H9 (cell line): ENCODE data around the gene KRTAP5-7. TPM values are rescaled to one million over a fixed set of nuclear protein-coding genes. Genes with fewer than 3 reads are reported as not detected.

Source experiments
- DNase-seq: peaks from one replicate; pipeline ENCODE4 v3.0.0-alpha.2; 2017
- H2AFZ ChIP-seq: one replicate; pipeline ENCODE4 v1.6.1; 2013; ENCODE audit warnings: mild to moderate bottlenecking, low read length, control low read depth, moderate library complexity
- H2AK5ac ChIP-seq: 2 replicates; pipeline ENCODE4 v1.6.1; 2013; ENCODE audit warnings: low read length, control low read depth, mixed read lengths; ENCODE audit not compliant: insufficient read length
- H2BK120ac ChIP-seq: one replicate; pipeline ENCODE4 v1.6.1; 2013; ENCODE audit warnings: low read depth, mild to moderate bottlenecking, low read length, control low read depth, inconsistent platforms; ENCODE audit not compliant: poor library complexity, severe bottlenecking
- H2BK12ac ChIP-seq: 2 replicates; pipeline ENCODE4 v1.6.1; 2013; ENCODE audit warnings: low read length, control low read depth, mixed read lengths, low read depth; ENCODE audit not compliant: insufficient read length
- H2BK15ac ChIP-seq: 2 replicates; pipeline ENCODE4 v1.6.1; 2013; ENCODE audit warnings: low read depth, low read length, control low read depth
- H2BK20ac ChIP-seq: one replicate; pipeline ENCODE4 v1.6.1; 2013; ENCODE audit warnings: low read depth, mild to moderate bottlenecking, low read length, control low read depth, inconsistent platforms; ENCODE audit not compliant: poor library complexity, severe bottlenecking
- H2BK5ac ChIP-seq: 2 replicates; pipeline ENCODE4 v1.6.1; 2013; ENCODE audit warnings: low read length, control low read depth, mixed read lengths; ENCODE audit not compliant: insufficient read length
- H3K14ac ChIP-seq: 2 replicates; pipeline ENCODE4 v1.6.1; 2013; ENCODE audit warnings: low read length, control low read depth; ENCODE audit not compliant: insufficient read depth
- H3K18ac ChIP-seq: 2 replicates; pipeline ENCODE4 v1.6.1; 2013; ENCODE audit warnings: low read depth, mild to moderate bottlenecking, mixed read lengths, low read length, control low read depth; ENCODE audit not compliant: insufficient read length
- H3K23ac ChIP-seq: 2 replicates; pipeline ENCODE4 v1.6.1; 2013; ENCODE audit warnings: low read length, control low read depth, mixed read lengths, low read depth; ENCODE audit not compliant: insufficient read length
- H3K23me2 ChIP-seq: 2 replicates; pipeline ENCODE4 v1.6.1; 2013; ENCODE audit warnings: low read depth, mild to moderate bottlenecking, mixed read lengths, low read length, control low read depth; ENCODE audit not compliant: insufficient read length, poor library complexity, severe bottlenecking
- H3K27ac ChIP-seq: 2 replicates; pipeline ENCODE4 v1.5.1; 2013; ENCODE audit warnings: low read length, control low read depth, mixed read lengths, low read depth; ENCODE audit not compliant: insufficient read length
- H3K27me3 ChIP-seq: 2 replicates; pipeline ENCODE4 v1.6.1; 2013; ENCODE audit warnings: low read length, control low read depth, inconsistent platforms; ENCODE audit not compliant: insufficient read depth
- H3K4ac ChIP-seq: 2 replicates; pipeline ENCODE4 v1.6.1; 2013; ENCODE audit warnings: low read depth, mild to moderate bottlenecking, control low read depth, inconsistent platforms, low read length, moderate library complexity
- H3K4me1 ChIP-seq: 2 replicates; pipeline ENCODE4 v1.6.1; 2013; ENCODE audit warnings: low read length, control low read depth, inconsistent platforms; ENCODE audit not compliant: insufficient read depth
- H3K4me2 ChIP-seq: 2 replicates; pipeline ENCODE4 v1.6.1; 2013; ENCODE audit warnings: low read length, control low read depth, mixed read lengths; ENCODE audit not compliant: insufficient read length, insufficient read depth
- H3K56ac ChIP-seq: 2 replicates; pipeline ENCODE4 v1.6.1; 2013; ENCODE audit warnings: low read depth, mild to moderate bottlenecking, mixed read lengths, low read length, control low read depth; ENCODE audit not compliant: insufficient read length
- H3K79me1 ChIP-seq: 2 replicates; pipeline ENCODE4 v1.6.1; 2013; ENCODE audit warnings: low read depth, mild to moderate bottlenecking, moderate library complexity, low read length, control low read depth, inconsistent platforms; ENCODE audit not compliant: insufficient read depth, poor library complexity, severe bottlenecking
- H3K79me2 ChIP-seq: 2 replicates; pipeline ENCODE4 v1.6.1; 2013; ENCODE audit warnings: low read length, control low read depth, inconsistent platforms; ENCODE audit not compliant: insufficient read depth
- H3K9ac ChIP-seq: 2 replicates; pipeline ENCODE4 v1.6.1; 2013; ENCODE audit warnings: low read length, control low read depth, mixed read lengths; ENCODE audit not compliant: insufficient read length; ENCODE audit errors: extremely low read depth
- H3K9me3 ChIP-seq: one replicate; pipeline ENCODE4 v1.6.1; 2013; ENCODE audit warnings: low read depth, low read length, inconsistent platforms; ENCODE audit not compliant: control insufficient read depth
- H3T11ph ChIP-seq: one replicate; pipeline ENCODE4 v1.6.1; 2013; ENCODE audit warnings: mild to moderate bottlenecking, low read length, control low read depth, inconsistent platforms
- H4K20me1 ChIP-seq: one replicate; pipeline ENCODE4 v1.6.1; 2013; ENCODE audit not compliant: control insufficient read depth, insufficient read length, insufficient read depth
- H4K5ac ChIP-seq: 2 replicates; pipeline ENCODE4 v1.6.1; 2013; ENCODE audit warnings: low read depth, mild to moderate bottlenecking, mixed read lengths, low read length, control low read depth; ENCODE audit not compliant: insufficient read length
- H4K8ac ChIP-seq: replicated peaks from 2 replicates; pipeline ENCODE4 v1.6.1; 2013; ENCODE audit warnings: low read length, control low read depth, mixed read lengths, low read depth; ENCODE audit not compliant: insufficient read length
- H4K91ac ChIP-seq: 2 replicates; pipeline ENCODE4 v1.6.1; 2013; ENCODE audit warnings: low read depth, mild to moderate bottlenecking, moderate library complexity, mixed read lengths, low read length, control low read depth; ENCODE audit not compliant: insufficient read length
- H3K27ac Mint-ChIP-seq, 3 experiments: 2 replicates in 2 of 3; 3 replicates in 1 of 3; pipeline ENCODE4 v1.8.0; 2020 to 2021; ENCODE audit warnings: mixed read lengths in 3 of 3, mild to moderate bottlenecking in 1 of 3, moderate library complexity in 1 of 3
- H3K27me3 Mint-ChIP-seq: 2 replicates; pipeline ENCODE4 v1.8.0; 2021; ENCODE audit warnings: low read depth, mild to moderate bottlenecking, moderate library complexity, mixed read lengths
- H3K36me3 Mint-ChIP-seq, 3 experiments: 2 replicates in 2 of 3; 3 replicates in 1 of 3; pipeline ENCODE4 v1.8.0; 2020 to 2021; ENCODE audit warnings: low read depth in 3 of 3, mixed read lengths in 3 of 3; ENCODE audit not compliant: insufficient read depth in 1 of 3
- H3K4me1 Mint-ChIP-seq, 2 experiments: 2 replicates each; pipeline ENCODE4 v1.8.0; 2020; ENCODE audit warnings: mixed read lengths in 2 of 2
- H3K4me3 Mint-ChIP-seq, 2 experiments: 2 replicates in 1 of 2; 3 replicates in 1 of 2; pipeline ENCODE4 v1.8.0; 2020 to 2021; ENCODE audit warnings: mild to moderate bottlenecking in 2 of 2, mixed read lengths in 2 of 2, moderate library complexity in 1 of 2
- H3K9me3 Mint-ChIP-seq, 2 experiments: 2 replicates in 1 of 2; 3 replicates in 1 of 2; pipeline ENCODE4 v1.8.0; 2020; ENCODE audit warnings: mild to moderate bottlenecking in 2 of 2, mixed read lengths in 2 of 2, moderate library complexity in 1 of 2
- CTCF ChIP-seq: fragments of 200-600 bp; sonication (generic); conservative IDR thresholded peaks from 3 replicates; pipeline ENCODE4 v1.8.0; 2021; ENCODE audit warnings: antibody characterized with exemption, mild to moderate bottlenecking
- WGBS: extraction: QIAGEN DNeasy Blood & Tissue Kit; methylation state at CpG from one replicate; pipeline ENCODE4 v1.1.7; 2013; ENCODE audit warnings: missing lambda C conversion rate, low lambda C conversion rate, mixed read lengths; ENCODE audit not compliant: insufficient read length; ENCODE audit errors: extremely low coverage; 5-methylcytosine and 5-hydroxymethylcytosine counted together
- total RNA-seq: library from RNA; stranded (reverse); gene quantifications from 2 replicates; pipeline ENCODE4 v1.2.1, GENCODE V29; 2021

Gene KRTAP5-7
- total RNA-seq, 1 experiment from 2014 or later, result not detected

DNA sequence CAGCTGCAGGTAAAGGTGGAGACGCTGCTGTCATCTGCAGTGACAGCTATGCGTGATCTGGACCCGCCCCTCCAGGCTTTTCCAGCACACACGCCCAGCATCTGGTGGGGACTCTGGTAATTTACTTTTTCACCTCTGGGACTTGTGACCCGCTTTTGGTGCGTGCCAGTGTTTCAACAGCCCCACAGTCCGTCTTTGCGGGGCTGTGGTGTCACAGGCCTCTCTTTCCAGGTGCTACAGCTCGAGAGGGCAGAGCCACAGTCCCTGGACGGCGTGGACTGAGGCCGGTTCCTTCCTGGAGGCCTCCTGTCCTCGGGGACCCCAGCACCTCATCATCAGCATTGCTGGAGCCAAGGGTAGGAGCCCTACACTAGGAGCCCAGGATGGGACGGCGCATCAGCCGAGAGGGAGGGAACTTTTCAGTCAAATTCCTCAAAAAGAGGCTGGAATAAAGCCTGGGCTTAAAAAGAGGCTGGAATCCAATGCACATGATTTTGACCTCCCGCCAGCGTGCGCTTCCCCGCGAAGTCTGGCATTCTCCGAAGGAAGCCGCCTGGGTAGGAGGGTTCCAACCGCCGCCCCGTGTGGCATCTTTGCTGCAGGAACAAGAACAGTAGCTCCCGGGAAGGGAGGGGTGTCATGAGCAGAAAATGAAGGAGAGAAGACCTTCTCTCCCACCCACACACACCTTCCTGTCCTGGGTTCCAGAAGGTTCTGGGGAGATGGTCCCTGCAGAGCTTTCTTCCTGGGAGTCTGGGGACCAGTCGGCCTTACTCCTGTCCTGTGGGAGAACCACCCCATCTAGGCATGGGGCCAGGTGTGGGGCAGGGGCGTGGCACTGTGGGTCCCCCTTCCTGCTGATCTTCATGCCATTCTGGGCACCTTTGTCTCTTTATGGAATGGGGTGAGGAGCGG lies 25.7 kb upstream of the KRTAP5-7 start:
- H3K4me2 ChIP-seq, result no peak overlapping the region
- Mint-ChIP-seq H3K4me1 (peaks cover 13 to 19% of the 10 kb centered on the region in 2 experiments), H3K27me3 (no peaks in the 10 kb centered on the region), H3K9me3 (peaks cover 2 to 8% of the 10 kb centered on the region in 2 experiments; a peak in 3 of 5 replicates), H3K4me3 (no peak overlapping the region), H3K36me3 (peaks cover 14 to 46% (median 19%) of the 10 kb centered on the region in 3 experiments; a peak in 6 of 7 replicates), H3K27ac (no peak overlapping the region)
- no peak overlapping the region for H2AFZ ChIP-seq
- H3K27ac ChIP-seq, result no peak overlapping the region
- TF ChIP-seq CTCF, result no peak
- H3K18ac ChIP-seq, result no peak overlapping the region
- no peak overlapping the region; the same call in 1 of the 2 replicates for H3K14ac ChIP-seq
- H2AK5ac ChIP-seq, result no peak overlapping the region
- no peaks in the 10 kb centered on the region; the same call in 1 of the 2 replicates for H3K4me1 ChIP-seq
- DNase-seq, result no peak
- no peak overlapping the region for H4K91ac ChIP-seq
- no peak overlapping the region for H4K5ac ChIP-seq
- H3K23me2 ChIP-seq, result no peaks in the 10 kb centered on the region
- H2BK12ac ChIP-seq, result no peak overlapping the region
- no peaks in the 10 kb centered on the region for H3K27me3 ChIP-seq
- no peak overlapping the region for H3K9ac ChIP-seq
- no peak overlapping the region for H3K23ac ChIP-seq
- H4K8ac ChIP-seq, result no peak overlapping the region
- no peaks in the 10 kb centered on the region for H3K79me2 ChIP-seq
- no peak overlapping the region for H3K4ac ChIP-seq
- no peak overlapping the region for H2BK15ac ChIP-seq
- no peak overlapping the region for H2BK120ac ChIP-seq
- no peaks in the 10 kb centered on the region for H3K79me1 ChIP-seq
- H3T11ph ChIP-seq, result no peak overlapping the region
- no peak overlapping the region for H2BK5ac ChIP-seq
- H3K56ac ChIP-seq, result no peak overlapping the region
- no peaks in the 10 kb centered on the region for H3K9me3 ChIP-seq
- H4K20me1 ChIP-seq, result no peaks in the 10 kb centered on the region
- H2BK20ac ChIP-seq, result no peak overlapping the region
- WGBS, result no CpG with 5 or more reads among the region's 30 CpGs
